Vagina (tissue), 2 donors: ENCODE results near the gene RLN3.

ENCODE experiments used
- CTCF ChIP-seq, 3 experiments: fragments of 450-650 bp in 2 of 3; fragments of 200-600 bp in 1 of 3; sonication (generic) in 1 of 3; IDR thresholded peaks; one replicate each; pipeline ENCODE4 v1.5.1; 2017 to 2019; ENCODE audit warnings: antibody characterized with exemption in 3 of 3, mild to moderate bottlenecking in 2 of 3, moderate library complexity in 2 of 3
- POLR2AphosphoS5 ChIP-seq, 2 donors: sonication (generic); formaldehyde crosslinking; IDR thresholded peaks; one replicate each; pipeline ENCODE4 v1.9.0; 2017; ENCODE audit warnings: antibody characterized with exemption in 2 of 2, mild to moderate bottlenecking in 2 of 2, low read depth in 1 of 2; ENCODE audit not compliant: insufficient read depth in 1 of 2

DNA sequence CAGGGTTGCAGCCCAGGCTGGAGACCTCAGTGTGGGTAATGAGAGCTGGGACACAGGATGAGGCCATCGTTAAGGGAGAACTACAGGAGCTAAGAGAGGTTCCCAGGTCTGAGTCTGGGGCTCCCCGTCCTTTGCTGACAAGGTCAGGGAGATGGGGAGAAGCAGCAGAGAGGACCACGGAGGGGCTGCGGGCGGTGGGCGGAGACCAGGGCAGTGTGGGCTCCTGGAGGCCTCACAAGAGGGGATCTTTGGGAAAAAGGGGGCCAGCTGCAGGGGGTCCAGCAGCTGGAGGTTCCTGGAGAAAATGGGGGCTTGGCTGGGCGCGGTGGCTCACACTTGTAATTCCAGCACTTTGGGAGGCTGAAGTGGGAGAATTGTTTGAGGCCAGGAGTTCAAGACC, 37.9 kb upstream of the RLN3 start:
- TF ChIP-seq CTCF (IDR thresholded peaks at IDR 0.05) (no peak), POLR2AphosphoS5 (IDR thresholded peaks at IDR 0.05; ENCODE audit: insufficient read depth in 1 of 2, low read depth in 1 of 2) (no peak)
